Measurements from ENCODE around the gene SYNJ1. TPM values are rescaled to one million over a fixed set of nuclear protein-coding genes. Genes with fewer than 3 reads are reported as not detected.
A peak's percentile ranks its signal among the peaks of the same experiment; 100 is the strongest.

SYNJ1 gene
- total and polyA plus RNA-seq, 9 of the 15 experiments (the other 6 are each of a cell fraction or from before 2014, with no cell fraction given) = 2.4 to 10.6 (median 5.6) TPM

DNA sequence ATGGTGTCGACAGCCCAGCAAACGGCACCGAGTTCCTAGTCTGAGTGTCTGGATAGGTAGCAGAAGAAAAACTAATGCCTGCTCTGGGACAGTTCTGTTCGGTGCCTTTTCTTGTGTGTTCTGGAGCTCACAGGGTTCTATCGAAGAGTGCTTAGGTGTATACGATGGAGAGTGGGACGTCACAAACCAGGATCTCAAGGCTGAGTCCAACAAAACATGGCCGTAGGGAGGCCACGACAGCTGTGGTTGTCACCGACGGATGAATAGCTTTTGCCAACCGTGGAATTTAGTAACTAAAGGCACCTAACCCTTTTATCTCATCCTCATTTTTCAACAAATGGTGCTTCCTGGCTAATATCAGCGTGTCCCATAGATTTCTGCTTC, 635 bp upstream of the SYNJ1 start (continued):
- TF ChIP-seq ERF (CRISPR knock-in tag; IDR thresholded peaks at IDR 0.05) (no peak), MYNN (IDR thresholded peaks at IDR 0.05) (no peak), MYNN (CRISPR knock-in tag; IDR thresholded peaks at IDR 0.05) (no peak), KDM1A (IDR thresholded peaks at IDR 0.05) (no peak), ASH1L (IDR thresholded peaks at IDR 0.05; ENCODE audit: borderline replicate concordance, low read depth, partially characterized antibody) (no peak), LEF1 (IDR thresholded peaks at IDR 0.05) (no peak), ZNF217 (CRISPR knock-in tag; IDR thresholded peaks at IDR 0.05) (no peak), PRMT5 (CRISPR knock-in tag; IDR thresholded peaks at IDR 0.05) (peak; percentile 93), FUS (optimal IDR thresholded peaks at IDR 0.05; ENCODE audit: low read depth, low read length) (no peak), RAD51 (IDR thresholded peaks at IDR 0.05; ENCODE audit: borderline replicate concordance, low read depth) (no peak), MTA2 (IDR thresholded peaks at IDR 0.05; ENCODE audit: low read depth) (no peak), CBX1 (IDR thresholded peaks at IDR 0.05; ENCODE audit: low read depth) (no peak), SMARCE1 (IDR thresholded peaks at IDR 0.05) (no peak; the same call in 1 of the 2 replicates), NFIX (CRISPR knock-in tag; IDR thresholded peaks at IDR 0.05; ENCODE audit: low read depth) (no peak)
- TF ChIP-seq, protein P1, sequence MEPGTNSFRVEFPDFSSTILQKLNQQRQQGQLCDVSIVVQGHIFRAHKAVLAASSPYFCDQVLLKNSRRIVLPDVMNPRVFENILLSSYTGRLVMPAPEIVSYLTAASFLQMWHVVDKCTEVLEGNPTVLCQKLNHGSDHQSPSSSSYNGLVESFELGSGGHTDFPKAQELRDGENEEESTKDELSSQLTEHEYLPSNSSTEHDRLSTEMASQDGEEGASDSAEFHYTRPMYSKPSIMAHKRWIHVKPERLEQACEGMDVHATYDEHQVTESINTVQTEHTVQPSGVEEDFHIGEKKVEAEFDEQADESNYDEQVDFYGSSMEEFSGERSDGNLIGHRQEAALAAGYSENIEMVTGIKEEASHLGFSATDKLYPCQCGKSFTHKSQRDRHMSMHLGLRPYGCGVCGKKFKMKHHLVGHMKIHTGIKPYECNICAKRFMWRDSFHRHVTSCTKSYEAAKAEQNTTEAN (CRISPR knock-in tag; IDR thresholded peaks at IDR 0.05) = no peak
- TF ChIP-seq, protein P2, sequence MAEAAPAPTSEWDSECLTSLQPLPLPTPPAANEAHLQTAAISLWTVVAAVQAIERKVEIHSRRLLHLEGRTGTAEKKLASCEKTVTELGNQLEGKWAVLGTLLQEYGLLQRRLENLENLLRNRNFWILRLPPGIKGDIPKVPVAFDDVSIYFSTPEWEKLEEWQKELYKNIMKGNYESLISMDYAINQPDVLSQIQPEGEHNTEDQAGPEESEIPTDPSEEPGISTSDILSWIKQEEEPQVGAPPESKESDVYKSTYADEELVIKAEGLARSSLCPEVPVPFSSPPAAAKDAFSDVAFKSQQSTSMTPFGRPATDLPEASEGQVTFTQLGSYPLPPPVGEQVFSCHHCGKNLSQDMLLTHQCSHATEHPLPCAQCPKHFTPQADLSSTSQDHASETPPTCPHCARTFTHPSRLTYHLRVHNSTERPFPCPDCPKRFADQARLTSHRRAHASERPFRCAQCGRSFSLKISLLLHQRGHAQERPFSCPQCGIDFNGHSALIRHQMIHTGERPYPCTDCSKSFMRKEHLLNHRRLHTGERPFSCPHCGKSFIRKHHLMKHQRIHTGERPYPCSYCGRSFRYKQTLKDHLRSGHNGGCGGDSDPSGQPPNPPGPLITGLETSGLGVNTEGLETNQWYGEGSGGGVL (CRISPR knock-in tag; IDR thresholded peaks at IDR 0.05) = no peak
- TF ChIP-seq, protein P3, sequence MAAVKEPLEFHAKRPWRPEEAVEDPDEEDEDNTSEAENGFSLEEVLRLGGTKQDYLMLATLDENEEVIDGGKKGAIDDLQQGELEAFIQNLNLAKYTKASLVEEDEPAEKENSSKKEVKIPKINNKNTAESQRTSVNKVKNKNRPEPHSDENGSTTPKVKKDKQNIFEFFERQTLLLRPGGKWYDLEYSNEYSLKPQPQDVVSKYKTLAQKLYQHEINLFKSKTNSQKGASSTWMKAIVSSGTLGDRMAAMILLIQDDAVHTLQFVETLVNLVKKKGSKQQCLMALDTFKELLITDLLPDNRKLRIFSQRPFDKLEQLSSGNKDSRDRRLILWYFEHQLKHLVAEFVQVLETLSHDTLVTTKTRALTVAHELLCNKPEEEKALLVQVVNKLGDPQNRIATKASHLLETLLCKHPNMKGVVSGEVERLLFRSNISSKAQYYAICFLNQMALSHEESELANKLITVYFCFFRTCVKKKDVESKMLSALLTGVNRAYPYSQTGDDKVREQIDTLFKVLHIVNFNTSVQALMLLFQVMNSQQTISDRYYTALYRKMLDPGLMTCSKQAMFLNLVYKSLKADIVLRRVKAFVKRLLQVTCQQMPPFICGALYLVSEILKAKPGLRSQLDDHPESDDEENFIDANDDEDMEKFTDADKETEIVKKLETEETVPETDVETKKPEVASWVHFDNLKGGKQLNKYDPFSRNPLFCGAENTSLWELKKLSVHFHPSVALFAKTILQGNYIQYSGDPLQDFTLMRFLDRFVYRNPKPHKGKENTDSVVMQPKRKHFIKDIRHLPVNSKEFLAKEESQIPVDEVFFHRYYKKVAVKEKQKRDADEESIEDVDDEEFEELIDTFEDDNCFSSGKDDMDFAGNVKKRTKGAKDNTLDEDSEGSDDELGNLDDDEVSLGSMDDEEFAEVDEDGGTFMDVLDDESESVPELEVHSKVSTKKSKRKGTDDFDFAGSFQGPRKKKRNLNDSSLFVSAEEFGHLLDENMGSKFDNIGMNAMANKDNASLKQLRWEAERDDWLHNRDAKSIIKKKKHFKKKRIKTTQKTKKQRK (IDR thresholded peaks at IDR 0.05; ENCODE audit: borderline replicate concordance, low read depth, low read length) = no peak
- TF ChIP-seq, protein P4, sequence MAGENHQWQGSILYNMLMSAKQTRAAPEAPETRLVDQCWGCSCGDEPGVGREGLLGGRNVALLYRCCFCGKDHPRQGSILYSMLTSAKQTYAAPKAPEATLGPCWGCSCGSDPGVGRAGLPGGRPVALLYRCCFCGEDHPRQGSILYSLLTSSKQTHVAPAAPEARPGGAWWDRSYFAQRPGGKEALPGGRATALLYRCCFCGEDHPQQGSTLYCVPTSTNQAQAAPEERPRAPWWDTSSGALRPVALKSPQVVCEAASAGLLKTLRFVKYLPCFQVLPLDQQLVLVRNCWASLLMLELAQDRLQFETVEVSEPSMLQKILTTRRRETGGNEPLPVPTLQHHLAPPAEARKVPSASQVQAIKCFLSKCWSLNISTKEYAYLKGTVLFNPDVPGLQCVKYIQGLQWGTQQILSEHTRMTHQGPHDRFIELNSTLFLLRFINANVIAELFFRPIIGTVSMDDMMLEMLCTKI (IDR thresholded peaks at IDR 0.05; ENCODE audit: partially characterized antibody) = no peak
- TF ChIP-seq, protein P5, sequence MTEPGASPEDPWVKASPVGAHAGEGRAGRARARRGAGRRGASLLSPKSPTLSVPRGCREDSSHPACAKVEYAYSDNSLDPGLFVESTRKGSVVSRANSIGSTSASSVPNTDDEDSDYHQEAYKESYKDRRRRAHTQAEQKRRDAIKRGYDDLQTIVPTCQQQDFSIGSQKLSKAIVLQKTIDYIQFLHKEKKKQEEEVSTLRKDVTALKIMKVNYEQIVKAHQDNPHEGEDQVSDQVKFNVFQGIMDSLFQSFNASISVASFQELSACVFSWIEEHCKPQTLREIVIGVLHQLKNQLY (CRISPR knock-in tag; conservative IDR thresholded peaks at IDR 0.05) = no peak

Measured in K562 (cell line).